Type B pancreatic cell (in vitro differentiated cells): ENCODE results near the gene CAMKK1. TPM values are rescaled to one million over a fixed set of nuclear protein-coding genes. Genes with fewer than 3 reads are reported as not detected.

Experiments
- DNase-seq: peaks from one replicate; pipeline ENCODE4 v3.0.0; 2021; ENCODE audit warnings: mixed read lengths; ENCODE audit not compliant: unreplicated experiment; ENCODE audit errors: extremely low spot score
- H3K27ac Mint-ChIP-seq: 2 replicates; pipeline ENCODE4 v1.8.0; 2021; ENCODE audit warnings: mild to moderate bottlenecking, mixed read lengths
- H3K27me3 Mint-ChIP-seq: 2 replicates; pipeline ENCODE4 v1.8.0; 2021; ENCODE audit warnings: mixed read lengths
- H3K36me3 Mint-ChIP-seq: 2 replicates; pipeline ENCODE4 v1.8.0; 2021; ENCODE audit warnings: mixed read lengths
- H3K4me1 Mint-ChIP-seq: one replicate; pipeline ENCODE4 v1.8.0; 2021; ENCODE audit warnings: mixed read lengths; ENCODE audit not compliant: unreplicated experiment
- H3K4me3 Mint-ChIP-seq: 2 replicates; pipeline ENCODE4 v1.8.0; 2021; ENCODE audit warnings: mild to moderate bottlenecking, mixed read lengths
- H3K9me3 Mint-ChIP-seq: 2 replicates; pipeline ENCODE4 v1.8.0; 2021; ENCODE audit warnings: mixed read lengths
- CTCF ChIP-seq: fragments of 200-600 bp; sonication (generic); conservative IDR thresholded peaks from 2 replicates; pipeline ENCODE4 v1.5.0; 2021; ENCODE audit warnings: antibody characterized with exemption, mild to moderate bottlenecking
- long read RNA-seq: library from polyadenylated mRNA; unstranded; transcript quantifications from one replicate; pipeline ENCODE4 v2.0.0, GENCODE V29; 2020
- total RNA-seq: library from RNA; stranded (reverse); gene quantifications from 2 replicates; pipeline ENCODE4 v1.2.1, GENCODE V29; 2021; ENCODE audit warnings: low replicate concordance

The CAMKK1 gene
- 0.83 and 2.7 TPM in 2 replicates for total RNA-seq
- long read RNA-seq, result 0 reads

- peak; percentile 21 for TF ChIP-seq CTCF
- Mint-ChIP-seq H3K4me1 (peaks cover 35% of the 10 kb centered on the region), H3K36me3 (no peaks in the 10 kb centered on the region), H3K4me3 (peak within 1 kb of the TSS; percentile 88), H3K27me3 (peaks cover 16% of the 10 kb centered on the region), H3K9me3 (no peaks in the 10 kb centered on the region), H3K27ac (peak within 1 kb of the TSS; percentile 70)
- DNase-seq, result peak; percentile 88
Measured at GRCh38 chr17:3893003-3893719, at the start of gene CAMKK1. CAMKK1 (minus strand) TSS chr17:3893053; CDS start chr17:3885687, 7,366 bp downstream.

GRCh38 chr17:3940965-3941698 lies 48.3 kb upstream of the CAMKK1 start:
- H3K27me3 Mint-ChIP-seq, result peaks cover 4% of the 10 kb centered on the region
- no peak for TF ChIP-seq CTCF
- H3K27ac Mint-ChIP-seq, result no peak overlapping the region

GRCh38 chr17:3937359-3937758 lies 44.5 kb upstream of the CAMKK1 start:
- TF ChIP-seq CTCF, result no peak
- Mint-ChIP-seq H3K4me1 (peaks cover 5% of the 10 kb centered on the region), H3K27me3 (no peaks in the 10 kb centered on the region), H3K9me3 (no peaks in the 10 kb centered on the region), H3K36me3 (peaks cover 3% of the 10 kb centered on the region), H3K27ac (no peak overlapping the region), H3K4me3 (no peak overlapping the region)
- no peak for DNase-seq

More at GRCh38 chr17:3940965-3941698, 48.3 kb upstream of the CAMKK1 start:
- H3K36me3 Mint-ChIP-seq, result peaks cover 3% of the 10 kb centered on the region
- H3K4me1 Mint-ChIP-seq, result peaks cover 11% of the 10 kb centered on the region
- H3K4me3 Mint-ChIP-seq, result no peak overlapping the region
- H3K9me3 Mint-ChIP-seq, result no peaks in the 10 kb centered on the region
- DNase-seq, result no peak

- H3K36me3 Mint-ChIP-seq, result peaks cover 3% of the 10 kb centered on the region
- DNase-seq, result no peak
- no peak for TF ChIP-seq CTCF
- no peaks in the 10 kb centered on the region for H3K27me3 Mint-ChIP-seq
- peaks cover 5% of the 10 kb centered on the region for H3K4me1 Mint-ChIP-seq
- H3K9me3 Mint-ChIP-seq, result no peaks in the 10 kb centered on the region
- H3K27ac Mint-ChIP-seq, result no peak overlapping the region
- H3K4me3 Mint-ChIP-seq, result no peak overlapping the region
Measured at GRCh38 chr17:3935825-3936355, 43.0 kb upstream of the CAMKK1 start.

GRCh38 chr17:3935140-3935542 lies 42.3 kb upstream of the CAMKK1 start:
- H3K27me3 Mint-ChIP-seq, result no peaks in the 10 kb centered on the region
- TF ChIP-seq CTCF, result peak; percentile 74
- H3K4me3 Mint-ChIP-seq, result no peak overlapping the region
- DNase-seq, result no peak
- H3K27ac Mint-ChIP-seq, result no peak overlapping the region
- no peaks in the 10 kb centered on the region for H3K9me3 Mint-ChIP-seq
- peaks cover 3% of the 10 kb centered on the region for H3K36me3 Mint-ChIP-seq
- H3K4me1 Mint-ChIP-seq, result peaks cover 5% of the 10 kb centered on the region
